GM21367 (cell line): ENCODE results near the gene RYR2.
"Not testable (repeated sequence)": the region's sequence is repeated elsewhere in the genome, so short reads cannot be mapped to it uniquely, and the experiment has no call there.

Source experiments
- ATAC-seq: cut with Tn5 transposase; IDR thresholded peaks from one replicate; pipeline ENCODE4 v1.9.1; 2021; ENCODE audit not compliant: unreplicated experiment

Gene RYR2

GRCh38 chr1:237820634-237821033 lies 778.6 kb downstream of the RYR2 start:
- ATAC-seq = not testable (repeated sequence)

DNA sequence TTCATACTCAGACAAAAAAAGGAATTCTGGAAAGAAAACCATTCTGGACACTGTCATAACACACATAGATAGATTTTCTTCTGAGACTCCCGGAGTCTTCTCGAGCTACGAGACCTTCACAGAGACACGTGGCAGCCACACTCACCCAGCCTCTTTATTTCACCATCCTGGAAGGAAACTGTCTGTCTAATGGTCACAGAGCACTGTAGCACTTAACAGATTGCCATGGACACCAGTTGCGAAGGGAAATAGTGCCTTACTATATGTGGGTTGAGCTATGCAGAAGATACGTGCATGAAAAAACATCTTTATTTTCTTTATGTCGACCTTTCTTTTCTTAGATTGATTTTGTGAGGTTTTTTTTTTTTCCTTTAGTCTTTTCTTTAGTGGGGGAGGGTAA lies 790.9 kb downstream of the RYR2 start:
- ATAC-seq = no peak

DNA sequence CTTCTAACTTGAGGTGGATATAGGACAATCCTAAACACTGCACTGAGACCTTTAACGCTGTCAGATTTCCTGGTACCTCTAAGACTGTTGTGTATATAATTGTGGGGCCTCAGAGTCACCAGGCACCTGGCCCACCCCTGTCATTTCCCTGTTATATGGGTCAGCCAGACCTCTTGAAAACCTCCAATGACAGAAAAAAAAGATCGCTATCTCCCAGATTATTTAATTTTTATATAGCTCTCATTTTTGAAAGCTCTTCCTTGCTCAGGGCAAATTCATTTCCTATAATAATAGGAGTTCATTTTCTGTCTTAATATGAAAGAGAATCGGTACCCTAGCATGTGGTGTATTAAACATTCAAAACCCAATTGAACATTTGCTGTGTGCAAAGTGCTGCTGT lies 792.1 kb downstream of the RYR2 start:
- no peak for ATAC-seq

GRCh38 chr1:237834461-237834860 lies 792.5 kb downstream of the RYR2 start:
- ATAC-seq = no peak

DNA sequence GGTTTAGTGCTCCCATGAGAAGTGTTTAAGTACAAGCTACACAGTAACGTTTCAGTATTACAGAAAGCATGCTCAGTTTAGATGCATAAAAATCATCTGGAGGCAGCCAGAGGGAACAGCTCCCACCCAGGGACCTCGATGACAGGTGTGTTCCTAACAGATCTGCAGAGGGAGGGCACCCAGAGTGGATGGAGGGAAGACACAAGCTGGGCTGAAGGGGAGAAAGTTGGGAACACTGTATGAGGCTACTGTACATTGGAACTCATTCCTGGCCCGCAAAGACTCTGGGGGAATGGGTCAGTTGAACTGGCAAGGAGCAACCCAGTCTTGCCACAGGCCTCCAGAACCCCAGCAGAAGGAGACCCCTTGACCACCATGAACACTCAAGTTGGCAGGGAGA lies 796.3 kb downstream of the RYR2 start:
- no peak for ATAC-seq

- no peak for ATAC-seq
Observed at GRCh38 chr1:237838904-237839534, 797.0 kb downstream of the RYR2 start.

- no peak for ATAC-seq
Observed at GRCh38 chr1:237841485-237841884, 799.5 kb downstream of the RYR2 start.

GRCh38 chr1:237843516-237843915 lies 801.5 kb downstream of the RYR2 start:
- ATAC-seq = not testable (repeated sequence)

- ATAC-seq = no peak
Observed at GRCh38 chr1:237851210-237851845, 809.3 kb downstream of the RYR2 start.

DNA sequence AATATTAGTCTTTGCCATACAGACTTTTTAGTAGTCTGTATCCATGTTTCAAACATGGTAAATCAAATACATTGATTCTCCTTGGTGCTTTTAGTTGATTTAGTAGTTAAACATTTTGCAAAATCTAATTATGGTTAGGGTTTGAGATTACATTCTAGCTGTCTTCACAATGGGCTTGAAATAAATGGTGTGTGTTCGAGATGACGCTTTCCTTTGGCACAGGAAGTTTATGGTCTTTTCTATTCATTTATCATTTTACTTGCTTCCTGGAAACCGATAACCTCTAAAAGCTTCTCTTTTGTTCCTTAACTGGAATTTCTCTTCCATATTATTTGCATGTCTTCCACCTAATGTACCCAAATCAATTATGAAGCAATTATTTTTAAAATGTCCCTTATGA lies 810.4 kb downstream of the RYR2 start:
- no peak for ATAC-seq

GRCh38 chr1:237857455-237857854 lies 815.5 kb downstream of the RYR2 start:
- ATAC-seq = no peak

GRCh38 chr1:237858992-237859391 lies 817.0 kb downstream of the RYR2 start:
- ATAC-seq = no peak

- no peak for ATAC-seq
Observed at GRCh38 chr1:237861944-237862343, 820.0 kb downstream of the RYR2 start.

DNA sequence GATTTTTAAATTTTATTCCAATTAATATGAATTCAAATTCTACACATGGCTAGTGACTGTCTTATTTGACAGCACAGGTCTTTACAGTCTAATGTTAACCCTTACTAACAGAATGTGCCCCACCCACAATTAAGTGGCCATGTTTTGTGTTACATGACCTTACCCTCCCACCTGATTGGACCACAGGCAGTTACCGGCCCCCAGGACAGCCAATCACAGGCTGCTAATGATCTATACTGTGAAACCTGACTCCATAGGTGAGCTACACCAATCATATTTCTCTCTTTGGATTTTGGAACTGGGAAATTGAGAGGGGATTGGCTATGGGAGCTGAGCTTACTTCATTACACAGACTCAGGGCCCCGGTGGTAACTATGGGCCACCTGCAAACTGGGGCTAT lies 821.2 kb downstream of the RYR2 start:
- ATAC-seq = no peak

GRCh38 chr1:237864338-237865244 lies 822.6 kb downstream of the RYR2 start:
- peak; percentile 83 for ATAC-seq

DNA sequence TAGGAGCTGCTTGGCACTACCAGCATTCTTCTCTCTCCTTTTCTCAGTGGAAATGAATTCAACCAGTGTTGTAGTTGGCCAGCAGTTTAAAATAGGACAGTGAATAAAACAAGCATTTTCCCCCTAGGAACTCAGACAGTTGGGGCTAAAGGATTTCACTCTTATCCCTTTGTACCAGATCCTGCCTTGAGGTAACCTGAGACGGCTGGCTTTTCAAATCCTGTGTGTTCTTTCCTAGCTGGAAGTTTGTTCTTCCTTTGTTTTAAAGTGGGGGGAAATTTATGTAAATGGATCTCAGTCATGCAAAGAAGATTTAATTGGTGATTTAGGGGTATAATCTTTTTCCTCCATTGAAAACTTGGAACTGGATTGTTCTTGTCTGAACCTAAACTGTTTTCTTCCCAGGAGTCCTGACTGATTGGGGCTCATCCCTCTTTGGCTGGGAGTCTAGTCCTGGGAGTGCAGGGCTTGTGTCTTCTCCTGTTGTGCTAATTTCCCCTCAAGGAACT lies 825.5 kb downstream of the RYR2 start:
- ATAC-seq = no peak

DNA sequence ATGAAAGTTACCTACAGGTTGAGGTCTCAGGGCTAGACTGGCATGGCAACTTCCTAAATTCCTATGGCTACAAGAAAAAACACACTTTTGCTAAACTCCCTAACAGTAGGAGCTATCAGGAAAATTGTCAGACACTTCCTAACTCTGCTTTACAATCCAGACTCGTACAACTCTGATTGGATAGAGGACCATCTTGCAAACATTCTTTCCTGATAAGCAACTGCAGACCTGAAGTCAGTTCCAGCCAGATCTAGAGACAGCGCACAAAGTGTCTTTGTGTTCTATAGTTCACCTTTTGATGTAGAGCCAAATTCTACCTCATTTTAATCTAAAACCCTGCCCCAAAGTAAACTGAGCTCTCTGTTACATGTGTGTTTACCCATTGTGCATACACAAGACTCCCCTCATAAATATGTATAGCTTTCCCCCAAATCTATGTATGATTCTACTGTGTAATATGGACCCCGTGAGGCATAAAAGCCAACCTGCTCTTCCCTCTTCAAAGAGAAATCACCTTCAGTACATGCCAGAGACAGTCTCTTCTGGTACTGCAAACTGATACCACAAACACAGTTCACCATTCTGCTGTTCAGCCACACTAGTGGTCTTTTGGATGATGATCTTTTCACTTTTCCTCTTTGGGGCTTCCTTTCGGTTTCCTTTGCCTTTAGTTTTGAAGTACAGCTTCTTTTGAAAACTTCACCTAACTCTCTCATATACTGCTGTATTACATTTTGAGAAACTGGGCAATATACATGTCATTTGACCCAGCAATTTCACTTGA lies 827.0 kb downstream of the RYR2 start:
- ATAC-seq = no peak

GRCh38 chr1:237873487-237874211 lies 831.7 kb downstream of the RYR2 start:
- ATAC-seq = no peak

- ATAC-seq = no peak
Observed at GRCh38 chr1:237875291-237875690, 833.3 kb downstream of the RYR2 start.

- ATAC-seq = no peak
Observed at GRCh38 chr1:237877631-237878030, 835.6 kb downstream of the RYR2 start.
